GM12875 (cell line): Measurements from ENCODE around the gene THRB.

ENCODE experiments used
- H3K4me3 ChIP-seq: one replicate; pipeline ENCODE4 v1.5.1; 2011; ENCODE audit warnings: low read depth, low read length, control low read depth
- CTCF ChIP-seq: IDR thresholded peaks from 2 replicates; pipeline ENCODE4 v1.5.1; 2011; ENCODE audit warnings: low read depth, mild to moderate bottlenecking, control low read depth, inconsistent platforms, low read length, moderate library complexity, borderline replicate concordance; ENCODE audit not compliant: insufficient read depth

The THRB gene

GRCh38 chr3:24311881-24312280 is 182.8 kb downstream of the THRB start:
- TF ChIP-seq CTCF, result no peak
- no peak overlapping the region for H3K4me3 ChIP-seq

- no peak overlapping the region for H3K4me3 ChIP-seq
- TF ChIP-seq CTCF, result no peak
Observed at GRCh38 chr3:24310887-24311286, 183.8 kb downstream of the THRB start.

GRCh38 chr3:24306518-24306917 is 188.1 kb downstream of the THRB start:
- no peak overlapping the region for H3K4me3 ChIP-seq
- no peak for TF ChIP-seq CTCF

GRCh38 chr3:24305795-24306467 is 188.7 kb downstream of the THRB start:
- no peak overlapping the region for H3K4me3 ChIP-seq
- no peak for TF ChIP-seq CTCF

GRCh38 chr3:24303057-24303754 is 191.4 kb downstream of the THRB start:
- no peak for TF ChIP-seq CTCF
- H3K4me3 ChIP-seq, result no peak overlapping the region

GRCh38 chr3:24302396-24302795 is 192.3 kb downstream of the THRB start:
- no peak for TF ChIP-seq CTCF
- H3K4me3 ChIP-seq, result no peak overlapping the region

GRCh38 chr3:24300949-24301348 is 193.7 kb downstream of the THRB start:
- H3K4me3 ChIP-seq, result no peak overlapping the region
- TF ChIP-seq CTCF, result no peak
